HG02981 (cell line): Measurements from ENCODE around the gene INTS6.

Experiments used
- ATAC-seq: cut with Tn5 transposase; IDR thresholded peaks from one replicate; pipeline ENCODE4 v1.9.1; 2021; ENCODE audit warnings: mild to moderate bottlenecking, moderate library complexity; ENCODE audit not compliant: unreplicated experiment

The INTS6 gene, protein sequence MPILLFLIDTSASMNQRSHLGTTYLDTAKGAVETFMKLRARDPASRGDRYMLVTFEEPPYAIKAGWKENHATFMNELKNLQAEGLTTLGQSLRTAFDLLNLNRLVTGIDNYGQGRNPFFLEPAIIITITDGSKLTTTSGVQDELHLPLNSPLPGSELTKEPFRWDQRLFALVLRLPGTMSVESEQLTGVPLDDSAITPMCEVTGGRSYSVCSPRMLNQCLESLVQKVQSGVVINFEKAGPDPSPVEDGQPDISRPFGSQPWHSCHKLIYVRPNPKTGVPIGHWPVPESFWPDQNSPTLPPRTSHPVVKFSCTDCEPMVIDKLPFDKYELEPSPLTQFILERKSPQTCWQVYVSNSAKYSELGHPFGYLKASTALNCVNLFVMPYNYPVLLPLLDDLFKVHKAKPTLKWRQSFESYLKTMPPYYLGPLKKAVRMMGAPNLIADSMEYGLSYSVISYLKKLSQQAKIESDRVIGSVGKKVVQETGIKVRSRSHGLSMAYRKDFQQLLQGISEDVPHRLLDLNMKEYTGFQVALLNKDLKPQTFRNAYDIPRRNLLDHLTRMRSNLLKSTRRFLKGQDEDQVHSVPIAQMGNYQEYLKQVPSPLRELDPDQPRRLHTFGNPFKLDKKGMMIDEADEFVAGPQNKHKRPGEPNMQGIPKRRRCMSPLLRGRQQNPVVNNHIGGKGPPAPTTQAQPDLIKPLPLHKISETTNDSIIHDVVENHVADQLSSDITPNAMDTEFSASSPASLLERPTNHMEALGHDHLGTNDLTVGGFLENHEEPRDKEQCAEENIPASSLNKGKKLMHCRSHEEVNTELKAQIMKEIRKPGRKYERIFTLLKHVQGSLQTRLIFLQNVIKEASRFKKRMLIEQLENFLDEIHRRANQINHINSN

DNA sequence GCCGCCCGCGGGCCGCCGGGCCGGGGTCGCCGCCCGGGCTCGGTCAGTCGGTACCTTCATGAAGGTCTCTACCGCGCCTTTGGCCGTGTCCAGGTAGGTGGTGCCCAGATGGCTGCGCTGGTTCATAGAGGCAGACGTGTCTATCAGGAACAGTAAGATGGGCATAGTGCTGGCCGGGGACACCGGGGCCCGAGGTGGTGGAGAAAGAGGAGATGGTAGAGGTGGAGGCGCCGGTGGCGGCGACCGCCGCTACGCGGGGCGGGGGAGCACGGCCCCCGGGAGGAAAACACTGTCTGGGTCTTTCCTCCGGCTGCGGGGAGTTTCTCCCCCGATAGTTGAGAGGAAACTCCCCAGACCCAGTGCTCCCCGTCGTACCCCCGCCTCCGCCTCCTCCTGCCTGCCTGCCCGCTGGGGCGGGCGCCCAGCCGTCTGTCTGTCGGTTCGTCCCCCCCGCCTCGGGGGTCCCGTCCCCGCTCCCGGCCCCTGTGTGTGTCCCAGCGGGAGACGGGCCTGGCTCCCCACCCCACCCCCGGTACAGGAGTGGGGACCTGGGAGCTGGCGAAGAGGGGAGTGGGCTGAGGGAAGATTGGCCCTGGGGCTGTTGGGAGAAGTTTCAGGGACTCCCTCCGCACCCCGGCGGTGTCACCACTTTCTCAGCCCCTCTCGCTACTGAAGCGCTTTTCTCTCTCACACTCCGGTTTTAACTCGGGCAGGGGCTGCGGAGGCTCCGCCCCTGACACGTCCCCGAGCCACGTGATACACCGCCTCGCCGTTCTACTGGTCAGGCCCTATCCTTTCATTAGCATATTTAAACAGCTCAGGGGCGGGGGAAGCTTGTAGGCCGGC lies at the start of gene INTS6:
Gene INTS6 (minus strand): TSS at position 676 of the 846 bp plus-strand sequence. CDS start 511 bp downstream, at position 165.
- ATAC-seq = peak; percentile 75

- ATAC-seq = peak; percentile 97
Measured at GRCh38 chr13:51502153-51502651, 49.4 kb upstream of the INTS6 start.

DNA sequence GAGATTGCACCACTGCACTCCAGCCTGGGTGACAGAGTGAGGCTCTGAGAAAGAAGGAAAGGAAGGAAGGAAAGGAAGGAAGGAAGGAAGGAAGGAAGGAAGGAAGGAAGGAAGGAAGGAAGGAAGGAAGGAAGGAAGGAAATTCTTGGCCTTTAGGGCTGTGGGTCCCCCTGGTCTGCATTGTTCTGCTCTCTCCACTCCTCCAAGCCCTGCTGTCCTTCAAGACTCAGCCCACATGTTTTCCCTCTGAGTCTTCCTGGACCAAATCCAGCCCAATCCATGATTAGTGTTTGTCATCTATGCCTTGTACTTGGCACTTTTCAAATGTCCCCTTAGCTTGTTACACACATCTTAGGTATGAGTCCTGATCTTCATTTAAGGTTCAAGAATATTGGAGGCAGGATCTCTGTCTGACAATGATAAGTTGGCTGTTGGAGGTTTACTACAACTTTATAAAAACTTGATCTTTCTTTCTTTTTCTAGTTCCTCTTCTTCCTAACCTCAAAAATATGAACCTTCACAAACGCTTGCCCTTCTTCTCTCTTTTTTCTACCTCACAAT lies 48.8 kb upstream of the INTS6 start:
- peak; percentile 30 for ATAC-seq

- ATAC-seq = no peak
Measured at GRCh38 chr13:51501096-51501495, 48.3 kb upstream of the INTS6 start.

GRCh38 chr13:51500687-51501086 lies 47.9 kb upstream of the INTS6 start:
- ATAC-seq = no peak

DNA sequence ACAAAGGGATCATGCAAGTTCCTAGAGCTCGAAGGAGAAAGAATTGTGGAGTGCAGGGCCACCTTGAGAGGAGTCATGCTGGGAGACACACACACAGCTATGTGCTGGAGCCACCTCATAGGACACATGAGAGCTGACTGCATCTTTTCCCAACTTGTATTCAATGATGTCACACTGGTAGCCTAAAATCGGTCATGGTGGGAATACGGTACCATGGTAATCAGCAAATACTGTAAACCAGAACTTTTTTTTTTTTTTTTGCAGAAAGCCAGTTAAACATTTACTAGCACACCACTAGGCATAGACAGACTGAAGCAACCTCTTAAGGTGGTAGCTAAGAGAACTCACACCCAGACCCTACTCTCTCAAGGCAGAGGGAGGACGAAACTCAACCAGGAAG lies 47.0 kb upstream of the INTS6 start:
- ATAC-seq = no peak

DNA sequence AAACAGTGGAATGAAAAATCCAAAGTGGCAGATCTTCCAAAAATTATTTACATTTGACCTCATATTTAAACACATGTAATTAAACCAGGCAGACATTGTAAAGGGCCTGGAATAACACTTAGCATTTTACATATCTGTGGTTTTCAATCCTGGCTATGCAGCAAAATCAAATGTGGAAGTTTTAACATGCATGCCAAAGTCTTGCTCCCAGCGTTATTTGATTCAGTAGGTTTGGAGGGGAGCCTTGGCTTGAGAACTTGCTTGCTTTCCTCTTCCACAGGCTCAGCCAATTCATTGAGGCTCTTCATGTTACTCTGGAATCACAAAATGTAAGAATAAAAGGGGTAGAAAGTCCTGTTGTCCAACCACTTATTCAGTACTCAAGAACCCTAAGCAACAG lies 42.5 kb upstream of the INTS6 start:
- ATAC-seq = no peak

DNA sequence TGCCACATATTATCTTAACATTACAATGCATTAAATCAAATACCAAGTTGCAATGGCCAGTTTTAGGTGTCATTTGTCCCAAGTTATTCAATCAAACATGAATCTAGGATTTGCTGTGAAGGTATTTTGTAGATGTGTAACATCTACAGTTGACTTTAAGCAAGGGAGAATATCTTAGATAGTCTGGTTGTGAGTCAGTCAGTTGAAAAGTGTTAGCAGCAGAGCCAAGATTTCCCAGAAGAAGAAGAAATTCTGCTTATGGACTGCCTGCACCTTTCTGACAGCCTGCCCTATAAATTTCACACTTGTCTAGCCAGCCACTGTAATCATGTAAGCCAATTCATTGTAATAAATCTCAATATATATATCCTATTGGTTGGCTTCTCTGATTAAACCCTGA lies 41.3 kb upstream of the INTS6 start:
- no peak for ATAC-seq

- ATAC-seq = no peak
Measured at GRCh38 chr13:51488212-51488611, 35.4 kb upstream of the INTS6 start.

DNA sequence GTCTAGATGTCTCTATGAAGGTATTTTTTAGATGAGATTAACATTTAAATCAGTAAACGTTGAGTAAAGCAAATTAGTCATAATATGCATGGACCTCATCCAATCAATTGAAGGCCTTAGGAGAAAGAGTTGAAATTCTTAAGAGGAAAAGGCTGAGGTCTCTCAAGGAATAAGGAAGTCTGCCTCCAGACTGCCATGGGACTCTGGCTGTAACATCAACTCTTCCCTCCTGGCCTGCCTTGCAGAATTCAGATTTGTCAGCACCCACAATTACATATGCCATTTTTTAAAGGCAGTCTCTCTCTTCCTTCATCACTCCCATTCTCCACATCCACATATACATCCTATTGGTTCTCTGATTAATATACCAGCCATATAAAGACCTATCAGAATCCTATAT lies 28.8 kb upstream of the INTS6 start:
- ATAC-seq = no peak

DNA sequence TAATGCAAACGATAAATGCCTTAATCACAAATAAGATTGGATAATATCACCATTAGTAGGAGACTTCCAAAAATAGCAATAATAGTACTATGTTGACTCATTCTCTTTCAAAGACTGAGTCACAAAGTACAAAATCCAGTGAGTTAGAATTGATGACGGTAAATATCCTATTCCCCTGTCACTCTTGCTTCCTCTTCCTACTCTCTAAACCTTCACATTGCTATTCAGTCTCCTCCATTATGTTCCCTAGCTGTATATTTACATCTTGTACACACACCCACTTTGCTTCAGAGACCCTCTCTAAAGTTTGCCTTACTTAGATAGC lies 26.3 kb upstream of the INTS6 start:
- ATAC-seq = no peak

GRCh38 chr13:51478418-51479198 lies 25.8 kb upstream of the INTS6 start:
- no peak for ATAC-seq

GRCh38 chr13:51477653-51478324 lies 25.0 kb upstream of the INTS6 start:
- ATAC-seq = no peak

GRCh38 chr13:51477149-51477548 lies 24.3 kb upstream of the INTS6 start:
- no peak for ATAC-seq

DNA sequence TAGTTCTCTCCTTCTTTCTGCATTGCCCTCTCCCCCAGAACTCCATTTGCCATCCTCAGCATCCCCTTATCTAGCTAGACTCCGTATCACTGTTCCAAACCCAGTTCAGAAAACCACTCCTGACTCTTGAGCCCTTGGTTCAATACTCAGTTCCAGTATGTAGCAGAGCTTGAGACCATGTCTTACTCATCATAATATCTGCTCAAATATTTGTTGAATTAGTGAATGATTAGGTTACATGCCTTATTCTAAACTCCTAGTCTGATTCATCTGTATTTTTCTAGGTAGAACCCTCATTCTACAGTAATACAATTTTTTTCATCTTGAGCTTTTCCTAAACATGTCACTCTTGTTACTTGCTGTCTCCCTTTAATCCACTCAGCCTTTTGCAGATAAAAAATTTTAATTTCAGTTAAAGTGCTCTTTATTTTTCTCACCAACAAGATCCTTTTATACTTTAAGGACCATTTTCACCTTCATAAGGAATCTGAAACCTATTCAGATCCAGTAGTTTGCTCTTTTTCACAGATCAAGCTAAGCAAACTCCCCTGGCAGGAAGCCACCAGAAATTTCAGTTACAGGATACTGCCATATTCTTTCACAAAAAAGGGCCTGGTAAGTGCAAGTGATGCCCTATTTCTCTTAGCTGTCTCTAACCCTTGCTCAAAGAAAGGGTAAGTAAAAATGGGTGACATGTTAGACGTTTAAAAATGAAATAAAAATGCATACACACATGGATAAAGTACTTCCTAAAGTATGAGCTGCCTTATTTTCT lies 23.1 kb upstream of the INTS6 start:
- no peak for ATAC-seq

GRCh38 chr13:51469790-51470189 lies 17.0 kb upstream of the INTS6 start:
- no peak for ATAC-seq

DNA sequence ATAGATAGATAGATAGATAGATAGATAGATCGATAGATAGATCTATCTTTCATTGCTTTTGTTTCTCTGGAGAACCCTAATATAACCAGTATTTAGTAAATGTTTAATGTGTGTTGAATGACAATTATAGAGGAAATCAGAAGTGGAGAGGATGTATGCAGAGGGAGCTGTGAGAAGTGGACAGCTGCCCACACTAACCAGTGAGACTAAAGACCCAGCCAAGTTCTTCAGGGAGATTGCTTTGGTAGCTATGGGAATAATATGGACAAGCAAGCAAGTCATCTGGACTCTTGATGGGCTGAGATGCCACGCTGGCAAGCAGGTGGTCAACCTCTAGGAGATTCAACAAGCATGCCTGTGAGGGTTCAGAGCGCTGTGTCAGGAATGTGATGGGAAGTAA lies 14.9 kb upstream of the INTS6 start:
- ATAC-seq = no peak

DNA sequence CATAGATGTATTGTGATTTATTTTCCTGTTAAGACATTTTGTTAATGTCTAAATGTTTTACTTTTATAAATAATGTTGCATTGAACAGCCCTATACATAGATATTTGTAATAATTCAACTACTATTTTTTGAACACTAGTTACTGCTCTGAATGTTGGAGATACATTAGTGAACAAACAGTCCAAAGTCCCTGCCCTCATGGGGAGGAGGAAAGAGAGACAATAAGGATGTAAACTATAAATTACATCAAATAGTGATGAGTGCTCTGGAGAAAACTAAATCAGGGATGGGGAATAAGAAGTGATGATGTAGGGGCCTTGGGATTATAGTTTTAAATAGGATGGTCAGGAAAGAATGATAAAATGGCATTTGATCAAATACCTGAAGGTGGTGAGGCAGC lies 12.3 kb upstream of the INTS6 start:
- no peak for ATAC-seq
